K562 (cell line): ENCODE measurements around the gene ARPC4. TPM values are rescaled to one million over a fixed set of nuclear protein-coding genes. Genes with fewer than 3 reads are reported as not detected.

Experiments used
- CBX3 ChIP-seq, 2 experiments: IDR thresholded peaks; 1 replicate in 1 of 2; 2 replicates in 1 of 2; pipeline ENCODE4 v1.6.1; 2012; ENCODE audit warnings: inconsistent platforms in 2 of 2, low read length in 2 of 2, borderline replicate concordance in 1 of 2, control low read depth in 1 of 2
- CHCHD3 ChIP-seq: fragments of 250-450 bp; sonication (Bioruptor Pico); IDR thresholded peaks from 2 replicates; pipeline ENCODE4 v2.1.2; 2022; ENCODE audit warnings: mild to moderate bottlenecking
- CREB1 ChIP-seq, 2 experiments: sonication (generic) in 1 of 2; formaldehyde crosslinking in 1 of 2; IDR thresholded peaks; 2 replicates each; pipeline versions ENCODE4 v1.6.1 to v1.8.0; 2012 to 2022; ENCODE audit warnings: inconsistent platforms in 1 of 2, mild to moderate bottlenecking in 1 of 2, missing genetic modification reagents in 1 of 2, moderate library complexity in 1 of 2
- CREBBP ChIP-seq: IDR thresholded peaks from one replicate; pipeline ENCODE4 v1.6.1; 2012; ENCODE audit warnings: low read depth, mild to moderate bottlenecking, control low read depth, inconsistent platforms, low read length
- DMBX1 ChIP-seq: fragments of 250-450 bp; sonication (Bioruptor Pico); IDR thresholded peaks from 2 replicates; pipeline ENCODE4 v1.8.0; 2022; ENCODE audit warnings: inconsistent platforms, mild to moderate bottlenecking, moderate library complexity, borderline replicate concordance
- EP400 ChIP-seq: fragments of 450-650 bp; IDR thresholded peaks from 2 replicates; pipeline ENCODE4 v1.6.1; 2017; ENCODE audit warnings: antibody characterized with exemption, mild to moderate bottlenecking, moderate library complexity
- ETV1 ChIP-seq: fragments of 450-650 bp; conservative IDR thresholded peaks from 2 replicates; pipeline ENCODE4 v1.6.1; 2016; ENCODE audit warnings: missing genetic modification characterization, control low read depth, low read depth, missing compliant biosample characterization
- KDM1A ChIP-seq, 2 experiments: fragments of 450-650 bp; IDR thresholded peaks; 2 replicates each; pipeline ENCODE4 v1.6.1; 2016; ENCODE audit warnings: mild to moderate bottlenecking in 2 of 2
- MCM3 ChIP-seq: fragments of 450-650 bp; IDR thresholded peaks from 2 replicates; pipeline ENCODE4 v1.6.1; 2016
- NBN ChIP-seq: fragments of 450-650 bp; IDR thresholded peaks from 2 replicates; pipeline ENCODE4 v1.6.1; 2016; ENCODE audit warnings: low read depth, mild to moderate bottlenecking
- NONO ChIP-seq, 2 experiments: fragments of 200-400 bp in 1 of 2; fragments of 450-650 bp in 1 of 2; formaldehyde crosslinking in 1 of 2; IDR thresholded peaks; 2 replicates each; pipeline ENCODE4 v1.6.1; 2017; ENCODE audit warnings: low read depth in 2 of 2, mild to moderate bottlenecking in 2 of 2, moderate library complexity in 2 of 2, low read length in 1 of 2
- NR2C1 ChIP-seq, 2 experiments: fragments of 450-650 bp; IDR thresholded peaks; 2 replicates each; pipeline ENCODE4 v1.6.1; 2017; ENCODE audit warnings: mild to moderate bottlenecking in 2 of 2, antibody characterized with exemption in 1 of 2, inconsistent platforms in 1 of 2, missing compliant biosample characterization in 1 of 2, missing genetic modification characterization in 1 of 2
- PTTG1 ChIP-seq: fragments of 450-650 bp; IDR thresholded peaks from 2 replicates; pipeline ENCODE4 v1.6.1; 2016; ENCODE audit warnings: low read depth, mild to moderate bottlenecking, missing genetic modification characterization, missing compliant biosample characterization
- RBM25 ChIP-seq: fragments of 200-400 bp; formaldehyde crosslinking; IDR thresholded peaks from 2 replicates; pipeline ENCODE4 v1.6.1; 2018; ENCODE audit warnings: low read length, low read depth, moderate library complexity; ENCODE audit not compliant: severe bottlenecking
- RBM39 ChIP-seq: fragments of 200-400 bp; formaldehyde crosslinking; optimal IDR thresholded peaks from 2 replicates; pipeline ENCODE3; 2018; ENCODE audit warnings: low read depth, low read length
- ZBTB7A ChIP-seq: IDR thresholded peaks from 2 replicates; pipeline ENCODE4 v1.6.1; 2011; ENCODE audit warnings: low read depth, mild to moderate bottlenecking, low read length, moderate library complexity, borderline replicate concordance; ENCODE audit not compliant: control insufficient read depth
- ZNF121 ChIP-seq: sonication (generic); formaldehyde crosslinking; conservative IDR thresholded peaks from 2 replicates; pipeline ENCODE4 v1.8.0; 2022; ENCODE audit warnings: missing genetic modification reagents
- ZNF133 ChIP-seq: fragments of 250-450 bp; sonication (Bioruptor Pico); IDR thresholded peaks from 2 replicates; pipeline ENCODE4 v1.4.0; 2020; ENCODE audit warnings: mild to moderate bottlenecking
- ZNF586 ChIP-seq: fragments of 450-650 bp; formaldehyde crosslinking; conservative IDR thresholded peaks from 2 replicates; pipeline ENCODE4 v1.4.0; 2020; ENCODE audit warnings: mild to moderate bottlenecking, moderate library complexity
- polyA plus RNA-seq, 8 experiments: library from polyadenylated mRNA; depleted of rRNA in 4 of 8; stranded (reverse) in 5 of 8; unstranded in 3 of 8; fragments of >200 nt; fragmentation: Nextera tagmentation in 2 of 8; fragmentation: Illumina TruSeq in 1 of 8; extraction: Ambion mirVana in 2 of 8; extraction: Trizol in 1 of 8; gene quantifications; 2 replicates each; pipeline versions ENCODE4 v1.2.1 to v1.2.3, GENCODE V29; 2011 to 2014; ENCODE audit warnings: inconsistent platforms in 1 of 8, missing spikeins in 1 of 8
- total RNA-seq, 7 experiments: library from RNA; depleted of rRNA in 6 of 7; stranded (reverse); fragments of >200 nt in 6 of 7; fragmentation: Illumina TruSeq in 2 of 7; extraction: Trizol in 2 of 7; gene quantifications; 2 replicates each; pipeline versions ENCODE4 v1.2.1 to v1.2.3, GENCODE V29; 2011 to 2021; ENCODE audit warnings: low replicate concordance in 1 of 7
- TF ChIP-seq, protein P1 (sequence below): sonication (generic); IDR thresholded peaks from 2 replicates; pipeline ENCODE4 v1.6.1; 2016
- TF ChIP-seq, protein P2 (sequence below): IDR thresholded peaks from 2 replicates; pipeline ENCODE4 v1.6.1; 2014; ENCODE audit warnings: antibody characterized with exemption
- TF ChIP-seq, protein P3 (sequence below): sonication (generic); formaldehyde crosslinking; IDR thresholded peaks from 2 replicates; pipeline ENCODE4 v1.8.0; 2023; ENCODE audit warnings: mild to moderate bottlenecking, missing genetic modification reagents
- TF ChIP-seq, protein P4 (sequence below): fragments of 250-450 bp; sonication (Bioruptor Pico); IDR thresholded peaks from 2 replicates; pipeline ENCODE4 v1.5.0; 2021

Gene ARPC4
- total and polyA plus RNA-seq, 9 of the 15 experiments (the other 6 are each of a cell fraction or from before 2014, with no cell fraction given): 20.1 to 153 (median 119) TPM

DNA sequence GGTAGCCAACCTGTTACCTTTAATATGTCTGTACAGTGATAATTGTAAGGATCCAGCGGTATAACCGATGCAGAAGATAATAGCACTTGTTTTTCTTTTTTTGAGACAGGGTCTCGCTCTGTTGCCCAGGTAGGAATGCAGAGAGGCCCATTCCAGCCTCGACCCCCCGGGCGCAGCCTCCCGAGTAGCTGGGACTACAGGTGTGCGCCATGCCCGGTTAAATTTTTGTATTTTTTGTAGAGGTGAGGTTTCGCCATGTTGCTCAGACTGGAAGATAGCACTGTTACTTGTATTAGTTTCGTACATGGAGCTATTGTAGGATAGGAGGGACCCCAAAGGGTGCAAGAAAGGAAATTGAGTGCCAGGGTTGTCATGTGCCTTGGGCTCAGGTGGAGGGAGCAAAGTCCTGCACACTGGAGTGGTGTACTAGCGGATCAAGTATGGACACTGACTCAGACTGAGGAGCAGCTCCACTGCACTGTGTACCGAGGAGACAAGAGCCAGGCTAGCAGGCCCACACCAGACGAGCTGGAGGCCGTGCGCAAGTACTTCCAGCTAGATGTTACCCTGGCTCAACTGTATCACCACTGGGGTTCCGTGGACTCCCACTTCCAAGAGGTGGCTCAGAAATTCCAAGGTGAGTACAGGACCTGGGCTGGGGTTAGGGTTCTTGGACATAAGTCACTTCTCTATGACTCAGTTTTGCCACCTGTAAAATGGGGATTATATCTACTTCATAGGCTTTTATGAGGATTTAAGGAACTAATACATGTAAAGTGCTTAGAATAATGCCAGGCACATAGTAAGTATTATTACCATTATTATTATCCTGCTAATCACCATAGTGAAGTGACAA is 42.1 kb upstream of the ARPC4 start (continued):
- TF ChIP-seq NONO (IDR thresholded peaks at IDR 0.05; ENCODE audit: low read depth in 2 of 2, low read length in 1 of 2) (no peak), ZBTB7A (no peak), NR2C1 (IDR thresholded peaks at IDR 0.05) (no peak), NR2C1 (tag; IDR thresholded peaks at IDR 0.05) (no peak), ETV1 (tag) (no peak), CREBBP (no peak), DMBX1 (no peak), NBN (no peak; the same call in 1 of the 2 replicates), ZNF586 (CRISPR knock-in tag) (no peak), MCM3 (no peak), RBM39 (peak; percentile 23), KDM1A (IDR thresholded peaks at IDR 0.05) (peak; percentile 86 to 96), CREB1 (IDR thresholded peaks at IDR 0.05) (no peak), CREB1 (CRISPR knock-in tag; IDR thresholded peaks at IDR 0.05) (no peak), CBX3 (IDR thresholded peaks at IDR 0.05; ENCODE audit: borderline replicate concordance in 1 of 2, low read length in 2 of 2) (peak in 1 of 2 experiments; percentile 72; a peak in 1 of 3 replicates), CHCHD3 (CRISPR knock-in tag) (no peak), ZNF133 (CRISPR knock-in tag) (no peak), ZNF121 (CRISPR knock-in tag) (peak; percentile 44), RBM25 (peak; percentile 99), PTTG1 (tag) (no peak), EP400 (no peak)
- TF ChIP-seq, protein P1, sequence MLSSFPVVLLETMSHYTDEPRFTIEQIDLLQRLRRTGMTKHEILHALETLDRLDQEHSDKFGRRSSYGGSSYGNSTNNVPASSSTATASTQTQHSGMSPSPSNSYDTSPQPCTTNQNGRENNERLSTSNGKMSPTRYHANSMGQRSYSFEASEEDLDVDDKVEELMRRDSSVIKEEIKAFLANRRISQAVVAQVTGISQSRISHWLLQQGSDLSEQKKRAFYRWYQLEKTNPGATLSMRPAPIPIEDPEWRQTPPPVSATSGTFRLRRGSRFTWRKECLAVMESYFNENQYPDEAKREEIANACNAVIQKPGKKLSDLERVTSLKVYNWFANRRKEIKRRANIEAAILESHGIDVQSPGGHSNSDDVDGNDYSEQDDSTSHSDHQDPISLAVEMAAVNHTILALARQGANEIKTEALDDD: no peak
- TF ChIP-seq, protein P2, sequence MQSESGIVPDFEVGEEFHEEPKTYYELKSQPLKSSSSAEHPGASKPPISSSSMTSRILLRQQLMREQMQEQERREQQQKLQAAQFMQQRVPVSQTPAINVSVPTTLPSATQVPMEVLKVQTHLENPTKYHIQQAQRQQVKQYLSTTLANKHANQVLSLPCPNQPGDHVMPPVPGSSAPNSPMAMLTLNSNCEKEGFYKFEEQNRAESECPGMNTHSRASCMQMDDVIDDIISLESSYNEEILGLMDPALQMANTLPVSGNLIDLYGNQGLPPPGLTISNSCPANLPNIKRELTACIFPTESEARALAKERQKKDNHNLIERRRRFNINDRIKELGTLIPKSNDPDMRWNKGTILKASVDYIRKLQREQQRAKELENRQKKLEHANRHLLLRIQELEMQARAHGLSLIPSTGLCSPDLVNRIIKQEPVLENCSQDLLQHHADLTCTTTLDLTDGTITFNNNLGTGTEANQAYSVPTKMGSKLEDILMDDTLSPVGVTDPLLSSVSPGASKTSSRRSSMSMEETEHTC: no peak
- TF ChIP-seq, protein P3, sequence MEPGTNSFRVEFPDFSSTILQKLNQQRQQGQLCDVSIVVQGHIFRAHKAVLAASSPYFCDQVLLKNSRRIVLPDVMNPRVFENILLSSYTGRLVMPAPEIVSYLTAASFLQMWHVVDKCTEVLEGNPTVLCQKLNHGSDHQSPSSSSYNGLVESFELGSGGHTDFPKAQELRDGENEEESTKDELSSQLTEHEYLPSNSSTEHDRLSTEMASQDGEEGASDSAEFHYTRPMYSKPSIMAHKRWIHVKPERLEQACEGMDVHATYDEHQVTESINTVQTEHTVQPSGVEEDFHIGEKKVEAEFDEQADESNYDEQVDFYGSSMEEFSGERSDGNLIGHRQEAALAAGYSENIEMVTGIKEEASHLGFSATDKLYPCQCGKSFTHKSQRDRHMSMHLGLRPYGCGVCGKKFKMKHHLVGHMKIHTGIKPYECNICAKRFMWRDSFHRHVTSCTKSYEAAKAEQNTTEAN (CRISPR knock-in tag): no peak
- TF ChIP-seq, protein P4, sequence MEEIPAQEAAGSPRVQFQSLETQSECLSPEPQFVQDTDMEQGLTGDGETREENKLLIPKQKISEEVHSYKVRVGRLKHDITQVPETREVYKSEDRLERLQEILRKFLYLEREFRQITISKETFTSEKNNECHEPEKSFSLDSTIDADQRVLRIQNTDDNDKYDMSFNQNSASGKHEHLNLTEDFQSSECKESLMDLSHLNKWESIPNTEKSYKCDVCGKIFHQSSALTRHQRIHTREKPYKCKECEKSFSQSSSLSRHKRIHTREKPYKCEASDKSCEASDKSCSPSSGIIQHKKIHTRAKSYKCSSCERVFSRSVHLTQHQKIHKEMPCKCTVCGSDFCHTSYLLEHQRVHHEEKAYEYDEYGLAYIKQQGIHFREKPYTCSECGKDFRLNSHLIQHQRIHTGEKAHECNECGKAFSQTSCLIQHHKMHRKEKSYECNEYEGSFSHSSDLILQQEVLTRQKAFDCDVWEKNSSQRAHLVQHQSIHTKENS (CRISPR knock-in tag): no peak
